Choroid plexus epithelial cell (primary cell): ENCODE data around the gene PRKG1.

ENCODE experiments used
- DNase-seq: peaks from one replicate; pipeline ENCODE4 v3.0.0-alpha.2; 2010; ENCODE audit warnings: low read depth
- H3K4me3 ChIP-seq: 2 replicates; pipeline ENCODE4 v1.5.1; 2011; ENCODE audit warnings: low read depth, mild to moderate bottlenecking, control low read depth, low read length, moderate library complexity
- TF ChIP-seq, protein P1 (sequence below): conservative IDR thresholded peaks from 2 replicates; pipeline ENCODE4 v1.5.1; 2011; ENCODE audit warnings: low read depth, mild to moderate bottlenecking, control low read depth, inconsistent platforms, low read length, moderate library complexity

The PRKG1 gene

DNA sequence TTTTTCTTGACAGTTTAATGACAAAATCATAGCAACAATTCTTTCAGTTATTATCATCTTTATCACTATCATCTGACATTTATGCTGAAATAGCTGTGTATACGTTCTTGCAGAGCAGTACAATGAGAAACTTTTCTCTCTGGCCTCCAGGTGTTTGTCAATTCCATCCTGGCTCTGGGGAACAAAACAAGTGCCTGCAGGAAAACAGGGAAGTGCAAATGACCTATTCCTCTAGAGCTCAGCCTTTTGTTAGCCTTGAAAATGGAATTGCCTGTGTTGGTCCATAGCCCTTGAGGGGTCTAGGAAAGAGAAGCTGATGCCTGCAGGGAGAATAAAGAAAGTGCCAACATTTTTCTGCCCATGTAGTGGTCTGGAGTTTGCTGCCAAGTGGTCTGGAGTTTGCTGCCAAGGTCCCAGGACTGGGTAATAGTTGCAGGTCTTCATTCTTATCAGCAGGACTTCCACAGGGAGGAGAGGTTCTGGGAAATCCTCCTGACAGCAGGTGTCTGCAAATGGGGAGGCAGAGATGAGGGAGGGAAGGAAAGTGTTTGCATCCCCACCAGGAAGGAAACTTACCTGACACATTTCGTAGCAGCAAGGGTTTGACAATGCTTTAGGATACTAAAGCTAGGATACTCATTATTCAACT lies 635.2 kb downstream of the PRKG1 start:
- TF ChIP-seq, protein P1, sequence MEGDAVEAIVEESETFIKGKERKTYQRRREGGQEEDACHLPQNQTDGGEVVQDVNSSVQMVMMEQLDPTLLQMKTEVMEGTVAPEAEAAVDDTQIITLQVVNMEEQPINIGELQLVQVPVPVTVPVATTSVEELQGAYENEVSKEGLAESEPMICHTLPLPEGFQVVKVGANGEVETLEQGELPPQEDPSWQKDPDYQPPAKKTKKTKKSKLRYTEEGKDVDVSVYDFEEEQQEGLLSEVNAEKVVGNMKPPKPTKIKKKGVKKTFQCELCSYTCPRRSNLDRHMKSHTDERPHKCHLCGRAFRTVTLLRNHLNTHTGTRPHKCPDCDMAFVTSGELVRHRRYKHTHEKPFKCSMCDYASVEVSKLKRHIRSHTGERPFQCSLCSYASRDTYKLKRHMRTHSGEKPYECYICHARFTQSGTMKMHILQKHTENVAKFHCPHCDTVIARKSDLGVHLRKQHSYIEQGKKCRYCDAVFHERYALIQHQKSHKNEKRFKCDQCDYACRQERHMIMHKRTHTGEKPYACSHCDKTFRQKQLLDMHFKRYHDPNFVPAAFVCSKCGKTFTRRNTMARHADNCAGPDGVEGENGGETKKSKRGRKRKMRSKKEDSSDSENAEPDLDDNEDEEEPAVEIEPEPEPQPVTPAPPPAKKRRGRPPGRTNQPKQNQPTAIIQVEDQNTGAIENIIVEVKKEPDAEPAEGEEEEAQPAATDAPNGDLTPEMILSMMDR, result no peak
- no peak for DNase-seq

DNA sequence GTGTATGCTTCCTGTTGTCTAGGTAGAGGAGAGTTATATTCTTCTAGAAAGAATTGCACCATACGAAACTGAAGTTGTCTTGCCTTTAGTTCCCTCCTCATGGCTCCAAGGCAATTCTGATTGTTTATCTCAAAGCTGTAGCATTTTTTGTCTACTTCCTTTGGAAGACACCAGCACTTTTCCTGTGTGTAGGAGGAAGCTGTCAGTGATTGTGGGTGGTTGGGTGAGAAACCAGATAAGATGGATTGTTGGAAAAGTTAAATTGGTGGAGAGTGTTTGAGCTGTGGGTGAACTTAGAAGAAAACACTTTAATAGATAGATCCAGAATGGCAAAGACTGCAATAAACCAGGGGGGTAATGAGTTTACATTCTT lies 637.2 kb downstream of the PRKG1 start:
- H3K4me3 ChIP-seq, result no peak overlapping the region
- DNase-seq, result no peak
- TF ChIP-seq, protein P1, result no peak

More for the DNA sequence above, 635.2 kb downstream of the PRKG1 start:
- no peak overlapping the region for H3K4me3 ChIP-seq

DNA sequence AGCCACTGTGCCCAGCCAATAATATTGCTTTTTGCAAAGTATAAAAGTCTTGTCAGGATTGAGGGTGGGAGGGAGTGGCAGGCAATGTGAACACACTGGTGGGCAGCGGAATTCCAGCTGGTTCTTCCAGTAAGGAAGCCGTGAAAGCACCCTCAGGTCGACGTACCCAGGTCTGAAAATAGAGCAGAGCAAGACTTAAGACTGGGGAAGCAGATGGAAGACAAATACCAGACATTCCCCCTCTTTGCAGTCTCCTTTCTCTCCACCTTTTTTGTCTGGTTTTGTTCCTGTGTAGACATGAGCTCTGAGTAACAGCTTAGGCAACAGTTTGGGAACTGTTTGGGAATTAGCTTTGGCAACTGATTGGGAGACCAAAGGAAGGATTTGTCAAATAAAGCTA lies 642.7 kb downstream of the PRKG1 start:
- no peak overlapping the region for H3K4me3 ChIP-seq
- no peak for DNase-seq
- TF ChIP-seq, protein P1, result no peak

DNA sequence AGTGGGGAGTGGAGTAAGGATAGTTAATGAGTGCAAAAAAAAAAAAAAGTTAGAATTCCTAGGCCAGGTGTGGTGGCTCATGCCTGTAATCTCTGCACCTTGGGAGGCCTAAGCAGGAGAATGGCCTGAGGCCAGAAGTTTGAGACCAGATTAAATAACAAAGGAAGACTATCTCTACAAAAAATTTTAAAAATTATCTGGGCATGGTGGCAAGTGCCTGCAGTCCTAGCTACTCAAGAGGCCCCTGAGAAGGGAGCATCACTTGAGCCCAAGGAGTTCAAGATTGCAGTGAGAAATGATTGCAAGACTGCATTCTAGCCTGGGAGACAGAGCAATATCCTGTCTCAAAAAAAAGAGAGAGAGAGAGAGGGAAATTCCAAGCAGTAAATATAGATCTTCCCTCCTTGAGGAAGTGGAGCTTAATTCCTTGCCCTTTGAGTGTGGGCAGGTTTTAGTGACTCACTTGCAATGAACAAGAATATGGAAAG lies 644.6 kb downstream of the PRKG1 start:
- TF ChIP-seq, protein P1, result no peak
- peak; percentile 34 for DNase-seq
- H3K4me3 ChIP-seq, result no peak overlapping the region

DNA sequence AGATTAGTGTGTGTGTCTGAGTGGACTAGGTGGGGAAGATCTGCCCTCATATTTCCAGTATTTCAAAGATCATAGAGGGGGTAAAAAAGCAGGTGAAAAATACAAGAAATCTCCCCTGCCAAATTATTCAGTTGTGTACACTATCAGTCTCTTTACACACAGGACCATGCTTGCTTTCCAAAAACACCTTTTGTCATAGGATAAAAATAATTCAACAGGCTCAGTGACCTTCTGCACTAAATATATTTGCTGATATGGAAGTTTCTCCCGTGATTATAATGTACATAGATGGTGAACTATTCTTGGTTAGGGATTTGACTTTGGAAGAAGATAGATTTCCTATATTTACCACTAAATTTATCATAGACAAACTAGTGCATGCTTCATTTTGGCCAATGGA lies 649.8 kb downstream of the PRKG1 start:
- H3K4me3 ChIP-seq, result no peak overlapping the region
- DNase-seq, result no peak
- TF ChIP-seq, protein P1, result no peak

DNA sequence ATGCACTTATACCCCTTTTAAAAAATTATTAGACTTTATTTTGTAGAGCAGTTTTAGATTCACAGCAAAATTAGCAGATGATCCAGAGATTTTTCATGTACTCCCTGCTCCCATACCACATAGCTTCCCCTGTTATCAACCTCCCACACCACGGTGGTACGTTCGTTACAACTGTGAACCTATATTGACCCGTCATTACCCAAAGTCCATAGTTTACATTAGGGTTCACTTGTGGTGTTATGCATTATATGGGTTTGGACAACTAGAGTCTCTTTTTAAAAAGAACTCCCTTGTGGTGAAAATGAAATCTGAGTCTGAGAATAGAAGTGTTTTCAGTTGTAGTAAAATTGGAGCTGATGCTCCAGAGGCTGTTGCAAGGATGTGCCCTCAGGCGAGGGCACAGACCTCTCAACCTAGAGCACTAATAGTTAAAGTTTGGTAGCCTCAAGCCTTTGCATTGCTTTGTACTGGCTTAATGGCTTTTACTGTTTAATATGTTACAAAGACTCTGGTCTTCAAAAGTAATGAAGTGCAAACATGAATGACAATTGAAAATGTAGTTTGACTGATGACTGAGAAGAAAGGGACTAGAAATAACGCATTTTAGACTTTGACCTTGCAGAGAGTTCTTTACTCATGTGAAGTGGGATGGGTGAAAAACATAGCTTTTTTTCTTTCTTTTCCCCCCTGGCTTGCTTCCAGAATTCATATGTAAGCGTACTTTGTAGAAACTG lies 655.7 kb downstream of the PRKG1 start:
- TF ChIP-seq, protein P1, result no peak
- DNase-seq, result no peak
- H3K4me3 ChIP-seq, result no peak overlapping the region
